HG03432 (cell line): Measurements from ENCODE around the gene TNP2.

Experiments used
- ATAC-seq: cut with Tn5 transposase; IDR thresholded peaks from one replicate; pipeline ENCODE4 v1.9.1; 2021; ENCODE audit warnings: mild to moderate bottlenecking, moderate library complexity; ENCODE audit not compliant: unreplicated experiment

TNP2 gene

GRCh38 chr16:11278681-11279628, 9.8 kb upstream of the TNP2 start:
- ATAC-seq: no peak

GRCh38 chr16:11277607-11278337, 8.6 kb upstream of the TNP2 start:
- ATAC-seq: no peak

- no peak for ATAC-seq
Measured at GRCh38 chr16:11276896-11277593, 7.9 kb upstream of the TNP2 start.

GRCh38 chr16:11276143-11276895, 7.2 kb upstream of the TNP2 start, which contains the start of gene PRM2:
Gene PRM2, minus strand, starts transcription at chr16:11276480. Its CDS starts 110 bp downstream, at chr16:11276370.
- ATAC-seq: no peak

- ATAC-seq: no peak
Measured at GRCh38 chr16:11274964-11275363, 5.8 kb upstream of the TNP2 start.

GRCh38 chr16:11273721-11274324, 4.7 kb upstream of the TNP2 start:
- ATAC-seq: no peak

- no peak for ATAC-seq
Measured at GRCh38 chr16:11272921-11273720, 4.0 kb upstream of the TNP2 start, which contains the start of gene PRM3. Gene PRM3, minus strand, starts transcription at chr16:11273629. Its CDS starts 34 bp downstream, at chr16:11273595.

- ATAC-seq: no peak
Measured at GRCh38 chr16:11272484-11272883, 3.4 kb upstream of the TNP2 start.

- ATAC-seq: no peak
Measured at GRCh38 chr16:11271610-11272009, 2.5 kb upstream of the TNP2 start.

GRCh38 chr16:11270602-11271162, 1.6 kb upstream of the TNP2 start:
- ATAC-seq: no peak

GRCh38 chr16:11265124-11265523, 4.0 kb downstream of the TNP2 start:
- ATAC-seq: no peak

GRCh38 chr16:11264155-11264832, 4.8 kb downstream of the TNP2 start:
- no peak for ATAC-seq

GRCh38 chr16:11263737-11264136, 5.4 kb downstream of the TNP2 start:
- ATAC-seq: no peak

- ATAC-seq: no peak
Measured at GRCh38 chr16:11262915-11263314, 6.2 kb downstream of the TNP2 start.

- no peak for ATAC-seq
Measured at GRCh38 chr16:11260596-11260966, 8.5 kb downstream of the TNP2 start.

- ATAC-seq: no peak
Measured at GRCh38 chr16:11259655-11260595, 9.2 kb downstream of the TNP2 start.
